Left lung (tissue), 10 donors: ENCODE data around the gene RUVBL2. TPM values are rescaled to one million over a fixed set of nuclear protein-coding genes. Genes with fewer than 3 reads are reported as not detected.

Source experiments
- ATAC-seq: fragments of 200-7000 bp; cut with Tn5 transposase; one replicate; pipeline ENCODE4 v1.9.1; 2020; ENCODE audit warnings: moderate library complexity
- DNase-seq, 4 donors: peaks; one replicate each; pipeline ENCODE4 v3.0.0-alpha.2; 2013 to 2020
- H3K27ac ChIP-seq, 2 donors: fragments of 200-600 bp; sonication (generic) in 1 of 2; one replicate each; pipeline versions ENCODE4 v1.5.0 to v1.8.0; 2020 to 2021
- H3K27me3 ChIP-seq, 2 donors: fragments of 200-600 bp; sonication (generic) in 1 of 2; one replicate each; pipeline versions ENCODE4 v1.5.0 to v1.8.0; 2020 to 2021
- H3K36me3 ChIP-seq, 2 donors: fragments of 200-600 bp; sonication (generic) in 1 of 2; one replicate each; pipeline versions ENCODE4 v1.5.0 to v1.8.0; 2020 to 2021
- H3K4me1 ChIP-seq, 2 donors: fragments of 200-600 bp; one replicate each; pipeline ENCODE4 v1.8.0; 2021
- H3K4me3 ChIP-seq, 2 donors: fragments of 200-600 bp; sonication (generic) in 1 of 2; one replicate each; pipeline versions ENCODE4 v1.5.0 to v1.8.0; 2020 to 2021; ENCODE audit warnings: mild to moderate bottlenecking in 1 of 2
- H3K9me3 ChIP-seq, 2 donors: fragments of 200-600 bp; sonication (generic) in 1 of 2; one replicate each; pipeline versions ENCODE4 v1.5.0 to v1.8.0; 2020 to 2021
- intact Hi-C, 2 donors: fragments of 100-400 bp; cut with DNase I; formaldehyde crosslinking; loops; one replicate each; pipeline versions ENCODE4 v1.11.2 to v1.14.2; 2022
- polyA plus RNA-seq, 6 donors: library from polyadenylated mRNA; unstranded; fragments of 120-200 nt; gene quantifications; one replicate each; pipeline ENCODE4 v1.2.1, GENCODE V29; 2013; ENCODE audit not compliant: insufficient read length in 6 of 6
- total RNA-seq, 2 donors: library from RNA; stranded (reverse); fragmentation: NEBNext Ultra II Directional; extraction: Animal tissue kit (Norgen Biotek cat#: 25700); gene quantifications; one replicate each; pipeline ENCODE4 v1.2.1, GENCODE V29; 2021
- TF ChIP-seq, protein P1 (sequence below), 2 donors: fragments of 200-600 bp; sonication (generic) in 1 of 2; IDR thresholded peaks; one replicate each; pipeline versions ENCODE4 v1.5.0 to v1.8.0; 2021; ENCODE audit warnings: antibody characterized with exemption in 2 of 2
- donor health status: DM: no; HTN: yes; CAD: no.
- donor health status: DM: no; HTN: no; CAD: no.

RUVBL2 gene
- total and polyA plus RNA-seq, 8 donors, result 46.6 to 83.7 (median 73.9) TPM

GRCh38 chr19:49057636-49058234, 64.0 kb downstream of the RUVBL2 start, which contains the start of gene CGB7:
Gene CGB7, minus strand, starts transcription at chr19:49057749. Its CDS starts 2,374 bp downstream, at chr19:49055375.
- peak; percentile 88 for ATAC-seq
- Histone ChIP-seq H3K9me3 (no peaks in the 10 kb centered on the region), H3K27me3 (peaks cover 0 to 80% of the 10 kb centered on the region in 2 donors), H3K27ac (no peak within 1 kb of the TSS), H3K4me1 (peaks cover 7 to 21% of the 10 kb centered on the region in 2 donors), H3K4me3 (peak within 1 kb of the TSS; percentile 19 to 48), H3K36me3 (no peaks in the 10 kb centered on the region)
- TF ChIP-seq, protein P1, sequence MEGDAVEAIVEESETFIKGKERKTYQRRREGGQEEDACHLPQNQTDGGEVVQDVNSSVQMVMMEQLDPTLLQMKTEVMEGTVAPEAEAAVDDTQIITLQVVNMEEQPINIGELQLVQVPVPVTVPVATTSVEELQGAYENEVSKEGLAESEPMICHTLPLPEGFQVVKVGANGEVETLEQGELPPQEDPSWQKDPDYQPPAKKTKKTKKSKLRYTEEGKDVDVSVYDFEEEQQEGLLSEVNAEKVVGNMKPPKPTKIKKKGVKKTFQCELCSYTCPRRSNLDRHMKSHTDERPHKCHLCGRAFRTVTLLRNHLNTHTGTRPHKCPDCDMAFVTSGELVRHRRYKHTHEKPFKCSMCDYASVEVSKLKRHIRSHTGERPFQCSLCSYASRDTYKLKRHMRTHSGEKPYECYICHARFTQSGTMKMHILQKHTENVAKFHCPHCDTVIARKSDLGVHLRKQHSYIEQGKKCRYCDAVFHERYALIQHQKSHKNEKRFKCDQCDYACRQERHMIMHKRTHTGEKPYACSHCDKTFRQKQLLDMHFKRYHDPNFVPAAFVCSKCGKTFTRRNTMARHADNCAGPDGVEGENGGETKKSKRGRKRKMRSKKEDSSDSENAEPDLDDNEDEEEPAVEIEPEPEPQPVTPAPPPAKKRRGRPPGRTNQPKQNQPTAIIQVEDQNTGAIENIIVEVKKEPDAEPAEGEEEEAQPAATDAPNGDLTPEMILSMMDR (IDR thresholded peaks at IDR 0.05), result no peak
- intact Hi-C loops, result no loop called here
- DNase-seq, result peak in 3 of 4 donors; percentile 58 to 89 (median 72)

- intact Hi-C loops, result no loop called here
- TF ChIP-seq, protein P1 (IDR thresholded peaks at IDR 0.05), result no peak
- peaks cover 7 to 21% of the 10 kb centered on the region in 2 donors for H3K4me1 ChIP-seq
- DNase-seq (no peak), ATAC-seq (no peak)
- H3K36me3 ChIP-seq, result no peaks in the 10 kb centered on the region
- peaks cover 0 to 88% of the 10 kb centered on the region in 2 donors for H3K27me3 ChIP-seq
- H3K4me3 ChIP-seq, result no peak overlapping the region
- H3K27ac ChIP-seq, result no peak overlapping the region
- H3K9me3 ChIP-seq, result no peaks in the 10 kb centered on the region
These were observed 64.9 kb downstream of the RUVBL2 start for GRCh38 chr19:49058562-49058961.

GRCh38 chr19:49059053-49059452, 65.4 kb downstream of the RUVBL2 start:
- TF ChIP-seq, protein P1 (IDR thresholded peaks at IDR 0.05), result no peak
- intact Hi-C loops, result no loop called here
- H3K27ac ChIP-seq, result no peak overlapping the region
- no peaks in the 10 kb centered on the region for H3K9me3 ChIP-seq
- H3K4me3 ChIP-seq, result no peak overlapping the region
- DNase-seq (no peak), ATAC-seq (no peak)
- H3K4me1 ChIP-seq, result peaks cover 7 to 21% of the 10 kb centered on the region in 2 donors
- H3K36me3 ChIP-seq, result no peaks in the 10 kb centered on the region
- H3K27me3 ChIP-seq, result peaks cover 0 to 93% of the 10 kb centered on the region in 2 donors

GRCh38 chr19:49061000-49061399, 67.3 kb downstream of the RUVBL2 start:
- H3K36me3 ChIP-seq, result no peaks in the 10 kb centered on the region
- H3K4me3 ChIP-seq, result no peak overlapping the region
- no peak for ATAC-seq
- no peaks in the 10 kb centered on the region for H3K9me3 ChIP-seq
- TF ChIP-seq, protein P1 (IDR thresholded peaks at IDR 0.05), result no peak
- H3K27ac ChIP-seq, result no peak overlapping the region
- no peak for DNase-seq
- H3K27me3 ChIP-seq, result peaks cover 5 to 100% of the 10 kb centered on the region in 2 donors
- intact Hi-C loops, result no loop called here
- H3K4me1 ChIP-seq, result peaks cover 7 to 20% of the 10 kb centered on the region in 2 donors

DNA sequence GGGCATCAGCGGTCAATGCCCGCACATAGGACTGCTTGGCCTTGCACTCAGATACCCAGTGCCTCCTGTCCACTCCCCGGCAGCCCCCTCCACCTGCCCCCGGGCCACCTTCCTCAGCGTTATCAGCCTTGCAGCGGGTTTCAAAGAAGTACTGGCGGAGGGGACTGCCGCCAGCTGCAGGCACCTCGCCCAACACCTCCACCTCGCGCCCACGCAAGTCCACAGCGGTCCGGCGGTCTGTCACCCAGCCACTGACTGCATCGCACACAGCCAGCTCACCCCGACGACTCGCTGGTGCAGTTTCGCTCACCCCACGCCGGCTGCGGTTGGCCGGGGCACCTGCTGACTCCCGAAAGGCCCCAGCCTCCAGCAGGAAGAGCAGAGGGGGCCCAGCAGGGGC, 67.8 kb downstream of the RUVBL2 start:
- H3K4me1 ChIP-seq, result peaks cover 7 to 16% of the 10 kb centered on the region in 2 donors
- H3K9me3 ChIP-seq, result no peaks in the 10 kb centered on the region
- intact Hi-C loops, result no loop called here
- TF ChIP-seq, protein P1 (IDR thresholded peaks at IDR 0.05), result no peak
- no peak overlapping the region for H3K27ac ChIP-seq
- no peak for ATAC-seq
- H3K27me3 ChIP-seq, result peaks cover 5 to 100% of the 10 kb centered on the region in 2 donors
- DNase-seq, result no peak
- no peaks in the 10 kb centered on the region for H3K36me3 ChIP-seq
- H3K4me3 ChIP-seq, result no peak overlapping the region
